GM18873 (cell line): Measurements from ENCODE around the gene TMEM255A.

Experiments used
- ATAC-seq: cut with Tn5 transposase; IDR thresholded peaks from one replicate; pipeline ENCODE4 v1.9.1; 2021; ENCODE audit warnings: mild to moderate bottlenecking, moderate library complexity, moderate number of reproducible peaks; ENCODE audit not compliant: unreplicated experiment, low FRiP score

The TMEM255A gene

GRCh38 chrX:120213438-120214265 lies 97.6 kb downstream of the TMEM255A start:
- no peak for ATAC-seq
